Sigmoid colon (tissue), 4 donors: ENCODE measurements around the gene UTF1.

Source experiments
- CTCF ChIP-seq, 4 experiments: fragments of 450-650 bp in 3 of 4; fragments of 200-600 bp in 1 of 4; IDR thresholded peaks; one replicate each; pipeline ENCODE4 v1.5.1; 2016 to 2019; ENCODE audit warnings: antibody characterized with exemption in 4 of 4, mild to moderate bottlenecking in 3 of 4, moderate library complexity in 2 of 4
- EP300 ChIP-seq, 4 donors: sonication (generic); formaldehyde crosslinking; IDR thresholded peaks; one replicate each; pipeline ENCODE4 v1.6.1; 2017; ENCODE audit warnings: antibody characterized with exemption in 4 of 4
- POLR2A ChIP-seq, 2 donors: fragments of 450-650 bp; IDR thresholded peaks; one replicate each; pipeline ENCODE4 v1.6.1; 2016; ENCODE audit warnings: antibody characterized with exemption in 2 of 2, mild to moderate bottlenecking in 2 of 2, moderate library complexity in 2 of 2
- POLR2AphosphoS5 ChIP-seq, 4 donors: sonication (generic); formaldehyde crosslinking; IDR thresholded peaks; one replicate each; pipeline ENCODE4 v1.6.1; 2017; ENCODE audit warnings: antibody characterized with exemption in 4 of 4

GRCh38 chr10:133201948-133202725 lies 27.9 kb upstream of the UTF1 start:
- TF ChIP-seq POLR2A (IDR thresholded peaks at IDR 0.05) (no peak), CTCF (IDR thresholded peaks at IDR 0.05) (no peak), POLR2AphosphoS5 (IDR thresholded peaks at IDR 0.05) (no peak), EP300 (IDR thresholded peaks at IDR 0.05) (no peak)
